ENCODE data around the gene CDC14A.

Gene CDC14A

GRCh38 chr1:100538913-100539835 is 186.9 kb downstream of the CDC14A start:
- no peak for DNase-seq (ENCODE audit: low read depth)

GRCh38 chr1:100539836-100540536 is 187.7 kb downstream of the CDC14A start:
- DNase-seq (ENCODE audit: low read depth) = no peak

DNA sequence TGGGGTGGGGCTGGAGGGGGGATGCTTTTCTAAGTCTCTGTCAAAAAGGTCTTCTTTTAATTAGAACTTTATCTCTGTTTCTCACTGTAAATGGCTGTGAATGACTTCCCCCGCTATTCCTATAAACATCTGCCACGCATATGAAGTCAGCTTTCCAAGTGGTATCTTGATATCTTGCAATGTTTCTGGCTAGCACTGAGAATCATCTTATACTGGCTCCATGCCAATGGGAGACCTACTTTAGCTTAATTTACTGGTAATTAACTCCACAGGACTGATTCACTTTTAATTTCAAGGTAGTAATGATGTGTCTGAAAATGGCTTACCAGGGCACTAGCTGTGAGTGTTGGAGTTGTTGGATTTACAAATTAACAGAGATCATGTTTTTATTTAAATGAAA is 190.0 kb downstream of the CDC14A start:
- DNase-seq (ENCODE audit: low read depth) = no peak

- DNase-seq (ENCODE audit: low read depth) = no peak
Observed at GRCh38 chr1:100543640-100544039, 191.3 kb downstream of the CDC14A start.

GRCh38 chr1:100544791-100545190 is 192.5 kb downstream of the CDC14A start:
- no peak for DNase-seq (ENCODE audit: low read depth)

GRCh38 chr1:100545855-100546254 is 193.5 kb downstream of the CDC14A start:
- no peak for DNase-seq (ENCODE audit: low read depth)

GRCh38 chr1:100552031-100552430 is 199.7 kb downstream of the CDC14A start:
- no peak for DNase-seq (ENCODE audit: low read depth)

DNA sequence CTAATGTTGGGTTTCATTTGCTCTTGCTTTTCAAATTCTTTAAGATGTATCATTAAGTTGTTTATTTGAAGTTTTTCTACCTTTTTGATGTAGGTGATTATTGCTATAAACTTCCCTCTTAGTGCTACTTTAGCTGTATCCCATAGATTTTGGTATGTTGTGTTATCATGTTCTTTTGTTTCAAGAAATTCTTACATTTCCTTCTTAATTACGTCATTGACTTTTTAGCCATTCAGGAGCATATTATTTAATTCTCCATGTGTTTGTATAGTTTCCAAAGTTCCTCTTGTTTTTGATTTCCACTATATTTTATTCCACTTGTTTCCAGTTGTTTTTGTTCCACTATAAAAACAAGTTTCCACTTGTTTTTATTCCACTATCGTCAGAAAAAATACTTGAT is 200.6 kb downstream of the CDC14A start:
- no peak for DNase-seq (ENCODE audit: low read depth)

GRCh38 chr1:100556181-100556580 is 203.9 kb downstream of the CDC14A start:
- no peak for DNase-seq (ENCODE audit: low read depth)

- DNase-seq (ENCODE audit: low read depth) = no peak
Observed at GRCh38 chr1:100556925-100557605, 204.8 kb downstream of the CDC14A start.

GRCh38 chr1:100557606-100557953 is 205.3 kb downstream of the CDC14A start:
- DNase-seq (ENCODE audit: low read depth) = no peak

GRCh38 chr1:100565533-100565932 is 213.2 kb downstream of the CDC14A start:
- no peak for DNase-seq (ENCODE audit: low read depth)

DNA sequence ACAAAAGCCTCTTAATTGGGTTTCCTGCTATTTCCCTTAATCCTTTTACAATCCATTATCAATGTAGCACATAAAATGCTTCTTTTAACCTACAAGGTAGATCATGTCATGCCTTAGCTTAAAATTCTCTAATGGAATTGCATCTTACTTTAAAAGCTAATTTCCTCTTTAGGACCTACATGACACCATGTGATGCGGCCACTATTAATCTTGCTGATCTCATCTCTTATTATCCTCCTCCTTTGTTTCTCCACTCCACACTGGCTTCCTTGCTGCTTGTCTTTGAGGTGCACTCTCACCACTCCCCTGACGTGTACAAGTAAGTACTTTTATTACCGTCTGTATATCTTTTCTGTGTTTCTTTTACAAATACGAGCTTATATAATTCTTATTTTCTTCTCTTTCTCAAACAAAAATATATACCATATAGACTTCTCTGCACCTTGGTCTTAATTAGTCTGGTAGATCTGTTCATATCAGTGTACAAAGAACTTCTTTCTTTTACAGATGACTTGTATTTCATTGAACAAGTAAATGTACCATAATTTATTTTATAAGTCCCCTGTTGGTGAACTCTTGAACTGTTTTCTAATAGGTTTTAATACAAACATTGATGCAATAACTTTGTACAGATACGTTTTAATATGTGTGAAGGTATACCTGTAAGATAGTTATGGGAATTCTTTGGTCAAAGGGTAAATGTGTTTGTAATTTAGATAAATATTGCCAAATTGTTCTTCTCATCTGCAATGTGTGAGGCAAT is 213.8 kb downstream of the CDC14A start:
- DNase-seq (ENCODE audit: low read depth) = no peak

DNA sequence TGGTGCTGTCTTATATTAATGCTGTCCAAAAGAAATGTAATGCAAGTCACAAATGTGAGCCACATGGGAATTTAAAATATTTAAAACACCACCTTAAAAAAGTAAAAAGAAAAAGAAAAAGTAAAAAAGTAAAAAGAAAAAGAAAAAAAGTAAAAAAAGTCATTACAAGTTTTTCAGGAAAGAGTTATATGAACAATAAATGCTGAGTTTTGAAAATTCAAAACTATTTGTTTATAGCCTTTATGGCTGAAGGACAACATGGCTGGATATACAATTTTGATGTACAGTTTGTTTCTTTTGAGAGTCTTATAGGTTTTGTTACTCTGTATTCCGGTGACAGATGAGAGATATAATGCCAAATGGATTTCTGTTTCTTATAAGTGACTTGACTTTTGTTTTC is 214.8 kb downstream of the CDC14A start:
- no peak for DNase-seq (ENCODE audit: low read depth)

All from non-pigmented ciliary epithelial cell (primary cell).